Common myeloid progenitor, CD34-positive (primary cell): ENCODE data around the gene AHCYL2.
A peak's percentile ranks its signal among the peaks of the same experiment; 100 is the strongest.

ENCODE experiments used
- CTCF ChIA-PET: fragments of 350-600 bp; sonication (Branson Sonifier 250); formaldehyde crosslinking; loops from one replicate; lab custom pipeline; 2021; ENCODE audit warnings: antibody characterized with exemption; lab: Charles Lee
- POLR2A ChIA-PET: fragments of 350-600 bp; sonication (Branson Sonifier 250); formaldehyde crosslinking; loops from one replicate; lab custom pipeline; 2021; ENCODE audit warnings: antibody characterized with exemption; lab: Charles Lee
- DNase-seq, 3 donors: peaks; one replicate each; pipeline versions ENCODE4 v3.0.0 to v3.0.0-alpha.2; 2013
- H3K27ac ChIP-seq, 2 experiments: 1 replicate in 1 of 2; 2 replicates in 1 of 2; pipeline ENCODE4 v1.7.0; 2013; ENCODE audit warnings: inconsistent platforms in 2 of 2, low read length in 2 of 2, mild to moderate bottlenecking in 2 of 2, low read depth in 1 of 2, moderate library complexity in 1 of 2; ENCODE audit not compliant: severe bottlenecking in 2 of 2, insufficient read depth in 1 of 2, poor library complexity in 1 of 2
- H3K27me3 ChIP-seq, 5 experiments: replicated peaks in 2 of 5; 1 replicate in 3 of 5; 2 replicates in 2 of 5; pipeline versions ENCODE4 v1.6.1 to v1.7.0; 2013; ENCODE audit warnings: low read length in 4 of 5, mild to moderate bottlenecking in 2 of 5, moderate library complexity in 2 of 5, inconsistent platforms in 1 of 5; ENCODE audit not compliant: insufficient read depth in 5 of 5, control insufficient read depth in 4 of 5
- H3K36me3 ChIP-seq, 4 experiments: 1 replicate in 2 of 4; 2 replicates in 2 of 4; pipeline versions ENCODE4 v1.6.1 to v1.7.0; 2013; ENCODE audit warnings: low read length in 3 of 4, control low read depth in 1 of 4, mild to moderate bottlenecking in 1 of 4; ENCODE audit not compliant: control insufficient read depth in 4 of 4, insufficient read depth in 4 of 4
- H3K4me1 ChIP-seq, 4 experiments: 1 replicate in 3 of 4; 2 replicates in 1 of 4; pipeline versions ENCODE4 v1.6.1 to v1.7.1; 2013; ENCODE audit warnings: low read length in 3 of 4, mild to moderate bottlenecking in 3 of 4, control low read depth in 1 of 4, inconsistent platforms in 1 of 4, moderate library complexity in 1 of 4; ENCODE audit not compliant: control insufficient read depth in 4 of 4, insufficient read depth in 4 of 4; ENCODE audit errors: control extremely low read depth in 1 of 4
- H3K4me3 ChIP-seq, 7 experiments: 1 replicate in 4 of 7; 2 replicates in 3 of 7; pipeline versions ENCODE4 v1.5.1 to v1.7.0; 2013; ENCODE audit warnings: mild to moderate bottlenecking in 7 of 7, low read length in 6 of 7, moderate library complexity in 6 of 7, inconsistent platforms in 2 of 7, low read depth in 2 of 7, control low read depth in 1 of 7; ENCODE audit not compliant: insufficient read depth in 4 of 7, control insufficient read depth in 1 of 7; ENCODE audit errors: extremely low read depth in 1 of 7
- H3K9me3 ChIP-seq, 5 experiments: 1 replicate in 4 of 5; 2 replicates in 1 of 5; pipeline versions ENCODE4 v1.6.1 to v1.7.1; 2013; ENCODE audit warnings: low read length in 4 of 5, mild to moderate bottlenecking in 2 of 5, inconsistent platforms in 1 of 5, low read depth in 1 of 5, moderate library complexity in 1 of 5; ENCODE audit not compliant: control insufficient read depth in 4 of 5, insufficient read depth in 2 of 5; ENCODE audit errors: control extremely low read depth in 1 of 5
- WGBS: methylation state at CpG from one replicate; pipeline ENCODE4 v1.1.5; 2013; ENCODE audit not compliant: insufficient coverage; 5-methylcytosine and 5-hydroxymethylcytosine counted together

The AHCYL2 gene

DNA sequence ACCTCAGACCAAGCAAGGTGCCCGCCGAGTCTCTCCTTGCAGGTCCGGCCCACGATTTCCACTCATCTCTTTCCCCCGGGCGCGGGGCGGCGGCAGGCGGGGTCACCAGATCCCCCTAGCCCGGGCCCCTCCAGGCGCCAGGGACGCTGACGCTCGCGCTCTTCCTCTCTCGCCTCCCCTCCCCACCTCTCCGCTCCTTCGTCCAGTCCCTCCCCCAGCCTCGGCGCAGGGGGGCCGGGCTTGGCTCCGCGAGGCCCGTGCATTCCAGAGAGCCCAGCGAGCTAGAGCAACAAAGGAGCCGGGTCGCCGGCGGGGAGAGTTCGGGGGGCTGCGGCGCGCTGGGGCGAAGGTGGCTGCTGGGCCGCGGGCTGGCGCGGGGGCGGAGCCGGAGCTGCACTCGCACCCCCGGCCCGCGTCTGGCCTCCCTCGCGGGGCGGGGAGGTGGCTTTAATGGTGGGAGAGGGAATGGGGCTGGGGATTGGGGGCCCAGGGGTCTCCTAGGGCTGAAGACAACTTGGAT, 36.4 kb upstream of the AHCYL2 start, which contains the start of gene SMO:
Gene SMO (plus strand): TSS at position 262 of the 520 bp plus-strand sequence. CDS start 519 bp downstream, outside the sequence.
- Histone ChIP-seq H3K4me1 (peaks cover 0 to 19% (median 16%) of the 10 kb centered on the region in 4 experiments), H3K36me3 (peaks cover 0 to 3% (median 2%) of the 10 kb centered on the region in 4 experiments), H3K27ac (peak within 1 kb of the TSS in 1 of 2 experiments; percentile 30), H3K9me3 (no peaks in the 10 kb centered on the region), H3K4me3 (peak within 1 kb of the TSS; percentile 47 to 86 (median 72)), H3K27me3 (peaks cover 0 to 3% (median 0%) of the 10 kb centered on the region in 5 experiments)
- ChIA-PET CTCF (interaction anchor here (1.2 kb wide), 1 partner anchor 19 kb away, joined by 3 read pairs; no protein-coding TSS in a partner anchor), POLR2A (interaction anchor here (0.9 kb wide), 1 partner anchor 18 kb away, joined by 3 read pairs; no protein-coding TSS in a partner anchor)
- WGBS = 0% methylated on average over 1 of the region's 48 CpGs
- peak; percentile 26 to 76 (median 67) for DNase-seq

DNA sequence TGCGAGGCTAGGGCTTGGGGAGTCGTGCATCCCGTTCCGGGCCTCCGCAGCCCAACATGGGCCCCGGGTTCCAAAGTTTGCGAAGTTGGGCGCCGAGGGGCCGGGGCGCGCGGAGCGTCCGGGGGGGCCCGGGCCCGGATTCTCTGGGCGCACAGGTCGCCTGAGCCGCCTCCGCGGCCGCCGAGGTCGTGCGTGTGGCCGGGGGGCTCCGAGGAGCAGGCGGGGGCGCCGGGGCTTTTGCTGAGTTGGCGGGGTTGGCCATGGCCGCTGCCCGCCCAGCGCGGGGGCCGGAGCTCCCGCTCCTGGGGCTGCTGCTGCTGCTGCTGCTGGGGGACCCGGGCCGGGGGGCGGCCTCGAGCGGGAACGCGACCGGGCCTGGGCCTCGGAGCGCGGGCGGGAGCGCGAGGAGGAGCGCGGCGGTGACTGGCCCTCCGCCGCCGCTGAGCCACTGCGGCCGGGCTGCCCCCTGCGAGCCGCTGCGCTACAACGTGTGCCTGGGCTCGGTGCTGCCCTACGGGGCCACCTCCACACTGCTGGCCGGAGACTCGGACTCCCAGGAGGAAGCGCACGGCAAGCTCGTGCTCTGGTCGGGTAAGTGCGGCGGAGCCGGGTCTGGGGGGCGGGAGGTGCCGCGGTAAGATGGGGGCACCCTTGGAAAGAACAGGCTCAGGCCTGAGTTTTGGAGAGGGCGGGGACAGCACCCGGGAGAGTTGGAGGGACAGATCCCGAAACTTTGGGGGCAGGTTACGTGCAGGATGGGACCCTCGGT, 35.8 kb upstream of the AHCYL2 start:
- POLR2A ChIA-PET = interaction anchor here (0.9 kb wide), 1 partner anchor 19 kb away, joined by 3 read pairs; no protein-coding TSS in a partner anchor
- H3K4me3 ChIP-seq = peak overlapping the region; percentile 47 to 86 (median 72)
- peaks cover 0 to 19% (median 16%) of the 10 kb centered on the region in 4 experiments for H3K4me1 ChIP-seq
- WGBS = 0% methylated on average over 49 of the region's 83 CpGs
- peak overlapping the region in 1 of 2 experiments; percentile 30 for H3K27ac ChIP-seq
- CTCF ChIA-PET = interaction anchor here (0.8 to 1.2 kb wide), 2 partner anchors 18 to 23 kb away, joined by 3 read pairs; no protein-coding TSS in a partner anchor
- peaks cover 0 to 3% (median 0%) of the 10 kb centered on the region in 5 experiments for H3K27me3 ChIP-seq
- H3K36me3 ChIP-seq = peaks cover 0 to 3% (median 2%) of the 10 kb centered on the region in 4 experiments
- peak in 2 of 3 donors; percentile 13 to 33 for DNase-seq
- no peaks in the 10 kb centered on the region for H3K9me3 ChIP-seq

DNA sequence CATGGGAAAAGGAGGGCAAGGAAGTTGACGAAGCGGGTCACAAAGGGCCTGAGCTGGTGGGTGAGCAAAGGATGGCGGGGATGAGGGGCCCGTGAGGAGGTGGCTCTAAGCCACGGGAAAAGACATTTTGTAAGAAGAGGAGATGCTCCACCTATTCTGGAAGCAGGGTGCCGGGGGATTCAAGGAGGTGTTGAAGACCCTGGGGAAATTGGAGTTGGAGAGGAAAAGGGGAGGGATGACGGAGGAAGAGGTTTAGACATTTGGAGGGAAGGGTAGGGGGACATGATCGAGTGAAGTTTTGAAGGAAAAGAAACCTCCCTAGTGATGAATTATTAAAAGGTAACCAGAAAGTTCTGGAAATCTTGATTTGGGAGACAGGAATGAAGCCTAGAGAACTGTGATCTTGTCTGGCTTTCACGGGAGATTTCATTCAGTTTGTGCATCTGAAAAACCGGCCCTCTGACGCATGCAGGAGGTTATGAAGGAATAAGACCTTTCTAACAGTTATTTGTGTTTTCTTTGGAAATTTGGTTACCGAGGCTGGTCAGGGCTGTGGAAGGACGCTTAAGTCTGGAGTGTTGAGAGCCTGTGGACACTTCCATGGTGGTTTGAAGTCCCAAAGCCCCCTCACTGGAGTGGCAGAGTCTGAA, 35.0 kb upstream of the AHCYL2 start:
- WGBS = 47% methylated on average over 13 of the region's 13 CpGs
- Histone ChIP-seq H3K27me3 (peaks cover 0 to 3% (median 0%) of the 10 kb centered on the region in 5 experiments), H3K36me3 (peaks cover 0 to 3% (median 2%) of the 10 kb centered on the region in 4 experiments), H3K9me3 (no peaks in the 10 kb centered on the region), H3K4me1 (peaks cover 0 to 19% (median 16%) of the 10 kb centered on the region in 4 experiments), H3K4me3 (peak overlapping the region; percentile 47 to 86 (median 72)), H3K27ac (no peak overlapping the region)
- CTCF ChIA-PET = interaction anchor here (0.8 to 1.2 kb wide), 2 partner anchors 17 to 24 kb away, joined by 3 read pairs; no protein-coding TSS in a partner anchor
- POLR2A ChIA-PET = no interaction called here
- DNase-seq = no peak

DNA sequence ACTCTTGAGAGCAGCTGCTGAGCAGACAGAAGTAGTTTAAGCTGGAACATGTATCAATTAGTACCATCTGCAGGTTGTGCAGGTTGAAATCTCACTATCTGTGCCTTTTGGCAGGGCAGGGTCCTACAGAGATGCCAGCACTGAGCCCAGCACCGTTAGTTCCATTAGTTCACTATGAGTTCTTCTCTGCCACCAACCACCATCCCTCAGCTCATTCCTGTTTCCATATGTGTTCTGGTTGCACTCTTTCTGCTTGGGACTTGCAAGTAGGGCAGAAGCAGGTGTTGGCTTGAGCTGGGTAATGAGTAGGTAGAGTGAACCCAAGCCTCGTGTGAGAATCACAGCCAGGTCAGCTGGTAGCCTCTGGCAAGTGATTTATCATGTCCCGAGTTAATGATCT, 33.6 kb upstream of the AHCYL2 start:
- ChIA-PET POLR2A (no interaction called here), CTCF (interaction anchor here (1.1 kb wide), 1 partner anchor 27 kb away, joined by 4 read pairs; no protein-coding TSS in a partner anchor)
- Histone ChIP-seq H3K9me3 (no peaks in the 10 kb centered on the region), H3K27me3 (peaks cover 0 to 3% (median 0%) of the 10 kb centered on the region in 5 experiments), H3K36me3 (peaks cover 0 to 3% (median 2%) of the 10 kb centered on the region in 4 experiments), H3K4me1 (peaks cover 0 to 19% (median 16%) of the 10 kb centered on the region in 4 experiments), H3K27ac (no peak overlapping the region), H3K4me3 (no peak overlapping the region)
- no peak for DNase-seq
- WGBS = 100% methylated on average over 3 of the region's 3 CpGs

DNA sequence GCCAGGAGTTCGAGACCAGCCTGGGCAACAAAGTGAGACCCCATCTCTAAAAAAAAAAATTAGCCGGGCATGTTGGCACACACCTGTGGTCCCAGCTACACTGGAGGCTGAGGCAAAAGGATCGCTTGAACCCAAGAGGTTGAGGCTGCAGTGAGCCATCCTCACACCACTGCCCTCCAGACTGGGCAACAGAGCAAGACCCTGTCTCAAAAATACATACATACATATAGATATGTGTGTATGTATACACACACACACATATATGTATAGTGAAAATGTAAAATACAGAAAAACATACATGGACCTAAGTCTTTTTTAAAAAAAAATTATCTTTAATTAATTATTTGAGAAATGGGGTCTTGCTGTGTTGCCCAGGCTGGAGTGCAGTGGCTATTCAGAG, 30.9 kb upstream of the AHCYL2 start:
- Histone ChIP-seq H3K27ac (no peak overlapping the region), H3K4me1 (peaks cover 0 to 12% (median 10%) of the 10 kb centered on the region in 4 experiments), H3K4me3 (no peak overlapping the region), H3K27me3 (peaks cover 0 to 1% (median 0%) of the 10 kb centered on the region in 5 experiments), H3K36me3 (peaks cover 0 to 3% (median 3%) of the 10 kb centered on the region in 4 experiments), H3K9me3 (no peaks in the 10 kb centered on the region)
- WGBS = 100% methylated on average over 2 of the region's 3 CpGs
- ChIA-PET POLR2A (no interaction called here), CTCF (interaction anchor here (1.3 to 1.5 kb wide), 3 partner anchors 13 to 30 kb away, joined by 4 to 7 read pairs (median 6); no protein-coding TSS in a partner anchor)
- no peak for DNase-seq

DNA sequence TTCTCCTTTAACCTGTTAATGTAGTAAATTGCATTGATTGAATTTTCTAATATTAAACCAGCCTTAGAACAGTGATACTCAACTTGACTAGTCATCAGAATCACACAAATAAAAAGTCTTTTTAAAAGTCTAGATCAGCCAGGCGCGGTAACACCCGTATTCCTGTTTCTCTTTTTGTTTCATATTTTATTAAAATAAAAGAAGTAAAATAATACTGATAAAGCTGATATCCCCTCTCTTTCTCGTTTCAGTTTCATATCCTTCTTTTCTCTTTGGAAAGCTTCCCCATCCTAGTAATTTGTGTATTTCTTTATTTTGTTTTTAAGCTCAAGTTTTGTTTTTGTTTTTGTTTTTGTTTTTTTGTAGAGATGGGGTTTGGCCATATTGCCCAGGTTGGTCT, 27.1 kb upstream of the AHCYL2 start:
- ChIA-PET POLR2A (no interaction called here), CTCF (interaction anchor here (0.8 to 3.4 kb wide), 4 partner anchors 12 to 42 kb away, joined by 3 to 13 read pairs (median 5); no protein-coding TSS in a partner anchor)
- DNase-seq = no peak
- Histone ChIP-seq H3K4me1 (no peaks in the 10 kb centered on the region), H3K36me3 (peaks cover 0 to 3% (median 1%) of the 10 kb centered on the region in 4 experiments), H3K27ac (no peak overlapping the region), H3K9me3 (no peaks in the 10 kb centered on the region), H3K27me3 (no peaks in the 10 kb centered on the region), H3K4me3 (no peak overlapping the region)
- no CpG with 5 or more reads among the region's 4 CpGs for WGBS
